OCI-LY1 (cell line): ENCODE data around the gene DSG4.

ENCODE experiments used
- CTCF ChIP-seq: fragments of 200-600 bp; sonication (generic), shearing (Covaris generic); IDR thresholded peaks from 2 replicates; pipeline ENCODE4 v1.5.1; 2017; ENCODE audit warnings: mild to moderate bottlenecking, antibody characterized with exemption, low read length, moderate library complexity, mixed read lengths
- EZH2 ChIP-seq: fragments of 200-600 bp; sonication (generic), shearing (Covaris generic); IDR thresholded peaks from 2 replicates; pipeline ENCODE4 v1.8.0; 2017; ENCODE audit warnings: borderline replicate concordance, mixed run types, mild to moderate bottlenecking, antibody characterized with exemption, low read length, moderate library complexity, mixed read lengths

GRCh38 chr18:31447530-31448191, 71.1 kb downstream of the DSG4 start, which contains the start of gene DSG3:
- TF ChIP-seq EZH2 (no peak), CTCF (no peak)
